ENCODE results near the gene SLC31A2.

GRCh38 chr9:113199683-113200329 is 49.0 kb downstream of the SLC31A2 start:
- TF ChIP-seq CTCF (IDR thresholded peaks at IDR 0.05) (no peak), POLR2A (IDR thresholded peaks at IDR 0.05) (no peak)

All from body of pancreas (tissue), 4 donors.